Measurements from ENCODE around the gene MRPL18. TPM values are rescaled to one million over a fixed set of nuclear protein-coding genes. Genes with fewer than 3 reads are reported as not detected.
"Not testable (repeated sequence)": the region's sequence is repeated elsewhere in the genome, so short reads cannot be mapped to it uniquely, and the experiment has no call there.

The MRPL18 gene
- polyA plus RNA-seq, 6 donors from 2014 or later = 51.6 to 124 (median 86.4) TPM

GRCh38 chr6:159809149-159809548 lies 18.9 kb downstream of the MRPL18 start:
- H3K36me3 Mint-ChIP-seq = no peaks in the 10 kb centered on the region
- no peak for ATAC-seq (ENCODE audit: low read depth in 2 of 2)
- H3K4me3 Mint-ChIP-seq = no peak overlapping the region
- no peak overlapping the region for H3K27ac Mint-ChIP-seq
- no peaks in the 10 kb centered on the region for H3K9me3 Mint-ChIP-seq
- H3K4me1 Mint-ChIP-seq = peaks cover 7 to 12% (median 9%) of the 10 kb centered on the region in 3 donors
- no peak for DNase-seq
- H3K27me3 Mint-ChIP-seq = no peaks in the 10 kb centered on the region

GRCh38 chr6:159813781-159814180 lies 23.5 kb downstream of the MRPL18 start:
- no peak for DNase-seq
- Mint-ChIP-seq H3K27ac (peak overlapping the region in 1 of 6 donors; percentile 81), H3K9me3 (no peaks in the 10 kb centered on the region), H3K4me1 (peaks cover 7 to 12% (median 9%) of the 10 kb centered on the region in 3 donors), H3K4me3 (no peak overlapping the region), H3K27me3 (no peaks in the 10 kb centered on the region), H3K36me3 (no peaks in the 10 kb centered on the region)
- ATAC-seq (ENCODE audit: low read depth in 2 of 2) = no peak

- no peak for ATAC-seq (ENCODE audit: low read depth in 2 of 2)
- Mint-ChIP-seq H3K36me3 (no peaks in the 10 kb centered on the region), H3K27ac (no peak overlapping the region), H3K4me3 (no peak overlapping the region), H3K4me1 (peaks cover 15 to 19% (median 19%) of the 10 kb centered on the region in 3 donors), H3K27me3 (peaks cover 0 to 8% (median 5%) of the 10 kb centered on the region in 3 donors), H3K9me3 (no peaks in the 10 kb centered on the region)
- DNase-seq = no peak
These were observed 25.1 kb downstream of the MRPL18 start for GRCh38 chr6:159815410-159815809.

- H3K36me3 Mint-ChIP-seq; DNase-seq; ATAC-seq (ENCODE audit: low read depth in 2 of 2); H3K27me3 Mint-ChIP-seq; H3K9me3 Mint-ChIP-seq; H3K4me3 Mint-ChIP-seq; H3K27ac Mint-ChIP-seq: not testable (repeated sequence)
- peaks cover 18 to 28% (median 26%) of the 10 kb centered on the region in 3 donors for H3K4me1 Mint-ChIP-seq
These were observed 26.5 kb downstream of the MRPL18 start for GRCh38 chr6:159816775-159817174.

GRCh38 chr6:159817951-159818739 lies 27.9 kb downstream of the MRPL18 start:
- peaks cover 7 to 9% (median 8%) of the 10 kb centered on the region in 3 donors for H3K27me3 Mint-ChIP-seq
- peaks cover 17 to 27% (median 21%) of the 10 kb centered on the region in 3 donors for H3K4me1 Mint-ChIP-seq
- DNase-seq = no peak
- H3K27ac Mint-ChIP-seq = no peak overlapping the region
- peaks cover 0 to 4% of the 10 kb centered on the region in 2 donors for H3K36me3 Mint-ChIP-seq
- no peaks in the 10 kb centered on the region for H3K9me3 Mint-ChIP-seq
- ATAC-seq (ENCODE audit: low read depth in 2 of 2) = no peak
- peak overlapping the region in 1 of 8 donors; percentile 15 for H3K4me3 Mint-ChIP-seq

- ATAC-seq (ENCODE audit: low read depth in 2 of 2) (no peak), DNase-seq (no peak)
- Mint-ChIP-seq H3K4me1 (peaks cover 17 to 27% (median 21%) of the 10 kb centered on the region in 3 donors), H3K27ac (peak overlapping the region in 1 of 6 donors; percentile 9), H3K4me3 (peak overlapping the region in 5 of 8 donors; percentile 75 to 91 (median 86)), H3K9me3 (peaks cover 0 to 2% (median 0%) of the 10 kb centered on the region in 7 donors), H3K27me3 (peaks cover 8 to 14% (median 9%) of the 10 kb centered on the region in 3 donors), H3K36me3 (peaks cover 6 to 8% of the 10 kb centered on the region in 2 donors)
These were observed 28.8 kb downstream of the MRPL18 start for GRCh38 chr6:159819098-159819497.

- peaks cover 6 to 9% of the 10 kb centered on the region in 2 donors for H3K36me3 Mint-ChIP-seq
- H3K27ac Mint-ChIP-seq = peak overlapping the region in 3 of 6 donors; percentile 9 to 83 (median 28)
- peak; percentile 50 to 73 for ATAC-seq (ENCODE audit: low read depth in 2 of 2)
- H3K4me1 Mint-ChIP-seq = peaks cover 17 to 27% (median 21%) of the 10 kb centered on the region in 3 donors
- H3K9me3 Mint-ChIP-seq = peaks cover 0 to 3% (median 0%) of the 10 kb centered on the region in 7 donors
- H3K27me3 Mint-ChIP-seq = peaks cover 8 to 14% (median 9%) of the 10 kb centered on the region in 3 donors
- peak overlapping the region; percentile 75 to 94 (median 87) for H3K4me3 Mint-ChIP-seq
- DNase-seq = peak; percentile 19
These were observed 29.8 kb downstream of the MRPL18 start for GRCh38 chr6:159819932-159820640.

GRCh38 chr6:159821122-159821521 lies 30.9 kb downstream of the MRPL18 start:
- peaks cover 6 to 9% of the 10 kb centered on the region in 2 donors for H3K36me3 Mint-ChIP-seq
- H3K9me3 Mint-ChIP-seq = peaks cover 0 to 3% (median 0%) of the 10 kb centered on the region in 7 donors
- peak overlapping the region in 1 of 6 donors; percentile 2 for H3K27ac Mint-ChIP-seq
- peaks cover 8 to 14% (median 9%) of the 10 kb centered on the region in 3 donors for H3K27me3 Mint-ChIP-seq
- no peak for DNase-seq
- H3K4me3 Mint-ChIP-seq = peak overlapping the region in 6 of 8 donors; percentile 75 to 94 (median 84)
- no peak for ATAC-seq (ENCODE audit: low read depth in 2 of 2)
- H3K4me1 Mint-ChIP-seq = peaks cover 17 to 27% (median 21%) of the 10 kb centered on the region in 3 donors

GRCh38 chr6:159821726-159822125 lies 31.5 kb downstream of the MRPL18 start:
- H3K4me1 Mint-ChIP-seq = peaks cover 17 to 27% (median 21%) of the 10 kb centered on the region in 3 donors
- peaks cover 6 to 9% of the 10 kb centered on the region in 2 donors for H3K36me3 Mint-ChIP-seq
- no peak for DNase-seq
- peaks cover 8 to 14% (median 9%) of the 10 kb centered on the region in 3 donors for H3K27me3 Mint-ChIP-seq
- H3K4me3 Mint-ChIP-seq = peak overlapping the region in 2 of 8 donors; percentile 4 to 21
- no peak for ATAC-seq (ENCODE audit: low read depth in 2 of 2)
- no peak overlapping the region for H3K27ac Mint-ChIP-seq
- peaks cover 0 to 3% (median 0%) of the 10 kb centered on the region in 7 donors for H3K9me3 Mint-ChIP-seq

GRCh38 chr6:159823953-159824352 lies 33.7 kb downstream of the MRPL18 start:
- Mint-ChIP-seq H3K4me1 (peaks cover 17 to 31% (median 21%) of the 10 kb centered on the region in 3 donors), H3K9me3 (peaks cover 0 to 3% (median 0%) of the 10 kb centered on the region in 7 donors), H3K36me3 (peaks cover 6 to 9% of the 10 kb centered on the region in 2 donors), H3K27ac (no peak overlapping the region), H3K27me3 (peaks cover 8 to 14% (median 9%) of the 10 kb centered on the region in 3 donors), H3K4me3 (no peak overlapping the region)
- ATAC-seq (ENCODE audit: low read depth in 2 of 2) (no peak), DNase-seq (no peak)

GRCh38 chr6:159824690-159825089 lies 34.4 kb downstream of the MRPL18 start:
- ATAC-seq (ENCODE audit: low read depth in 2 of 2); H3K4me3 Mint-ChIP-seq; H3K36me3 Mint-ChIP-seq; DNase-seq; H3K9me3 Mint-ChIP-seq; H3K27ac Mint-ChIP-seq: not testable (repeated sequence)
- H3K27me3 Mint-ChIP-seq = peaks cover 2 to 14% (median 11%) of the 10 kb centered on the region in 3 donors
- H3K4me1 Mint-ChIP-seq = peaks cover 19 to 33% (median 23%) of the 10 kb centered on the region in 3 donors

GRCh38 chr6:159826004-159826403 lies 35.7 kb downstream of the MRPL18 start:
- ATAC-seq (ENCODE audit: low read depth in 2 of 2) (no peak), DNase-seq (no peak)
- peaks cover 13 to 29% (median 18%) of the 10 kb centered on the region in 3 donors for H3K4me1 Mint-ChIP-seq
- H3K27ac Mint-ChIP-seq = no peak overlapping the region
- H3K36me3 Mint-ChIP-seq = peaks cover 6 to 9% of the 10 kb centered on the region in 2 donors
- H3K9me3 Mint-ChIP-seq = peaks cover 0 to 3% (median 0%) of the 10 kb centered on the region in 7 donors
- H3K4me3 Mint-ChIP-seq = no peak overlapping the region
- H3K27me3 Mint-ChIP-seq = peaks cover 0 to 24% (median 9%) of the 10 kb centered on the region in 3 donors

GRCh38 chr6:159826968-159827647 lies 36.8 kb downstream of the MRPL18 start:
- Mint-ChIP-seq H3K4me3 (no peak overlapping the region), H3K27ac (no peak overlapping the region), H3K27me3 (peaks cover 0 to 29% (median 9%) of the 10 kb centered on the region in 3 donors), H3K9me3 (peaks cover 0 to 3% (median 0%) of the 10 kb centered on the region in 7 donors), H3K36me3 (peaks cover 6 to 9% of the 10 kb centered on the region in 2 donors), H3K4me1 (peaks cover 13 to 22% (median 15%) of the 10 kb centered on the region in 3 donors)
- ATAC-seq (ENCODE audit: low read depth in 2 of 2) = no peak
- no peak for DNase-seq

Measured in naive B cell (primary cell).